Mucosa of descending colon (tissue), 3 donors: ENCODE measurements around the gene LAMTOR3. TPM values are rescaled to one million over a fixed set of nuclear protein-coding genes. Genes with fewer than 3 reads are reported as not detected.

Experiments
- ATAC-seq: fragments of 200-7000 bp; cut with Tn5 transposase; one replicate; pipeline ENCODE4 v1.9.1; 2020; ENCODE audit warnings: mild to moderate bottlenecking, moderate library complexity
- DNase-seq, 3 donors: peaks; one replicate each; pipeline ENCODE4 v3.0.0-alpha.2; 2020
- H3K36me3 ChIP-seq: fragments of 200-600 bp; one replicate; pipeline ENCODE4 v1.8.0; 2021; ENCODE audit warnings: low read depth, mild to moderate bottlenecking
- H3K4me1 ChIP-seq: fragments of 200-600 bp; one replicate; pipeline ENCODE4 v1.8.0; 2021; ENCODE audit warnings: low read depth, mild to moderate bottlenecking
- H3K4me3 ChIP-seq: fragments of 200-600 bp; one replicate; pipeline ENCODE4 v1.8.0; 2021; ENCODE audit warnings: mild to moderate bottlenecking
- H3K9me3 ChIP-seq: fragments of 200-600 bp; one replicate; pipeline ENCODE4 v1.8.0; 2021; ENCODE audit warnings: mild to moderate bottlenecking
- intact Hi-C, 2 donors: fragments of 100-400 bp; cut with DNase I in 1 of 2; cut with micrococcal nuclease in 1 of 2; formaldehyde crosslinking; loops; one replicate each; pipeline versions ENCODE4 v1.11.0 to v1.11.1; 2022; cut with DNase I, micrococcal nuclease
- total RNA-seq, 3 donors: library from RNA; stranded (reverse); fragmentation: NEBNext Ultra II Directional in 2 of 3; extraction: Animal tissue kit (Norgen Biotek cat#: 25700) in 2 of 3; gene quantifications; one replicate each; pipeline versions ENCODE4 v1.2.1 to v1.2.4, GENCODE V29; 2021 to 2023
- TF ChIP-seq, protein P1 (sequence below): fragments of 200-600 bp; IDR thresholded peaks from one replicate; pipeline ENCODE4 v1.8.0; 2022; ENCODE audit warnings: antibody characterized with exemption, mild to moderate bottlenecking
- donor health status: DM: no; HTN: no; CAD: no; lungs with moderate emphysema.
- donor health status: DM: no; HTN: no; CAD: no.
- donor health status: DM: no; HTN: yes; CAD: no.

The LAMTOR3 gene
- total RNA-seq, 3 donors from 2014 or later = 42.4 to 60.7 (median 59.2) TPM

DNA sequence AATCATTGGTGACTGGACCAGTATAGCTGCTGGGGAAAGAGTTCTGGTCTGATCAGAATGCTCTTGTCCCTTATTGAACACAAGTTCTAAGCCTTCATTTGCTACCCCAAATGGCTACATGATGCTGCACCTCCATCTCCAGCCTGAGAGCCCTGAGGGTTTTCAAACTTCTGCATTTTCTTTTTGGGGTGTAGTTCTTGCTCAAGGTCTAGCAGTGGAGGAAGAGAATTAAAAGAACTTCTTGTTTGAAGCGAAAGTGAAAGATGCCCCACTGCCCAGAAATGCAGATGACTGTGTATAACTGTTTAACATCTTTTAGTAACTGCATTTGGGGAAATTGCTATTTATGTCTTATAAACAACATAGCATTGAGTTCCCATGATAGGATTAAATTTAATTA is 38.5 kb downstream of the LAMTOR3 start:
- DNase-seq (no peak), ATAC-seq (peak; percentile 70)
- no peaks in the 10 kb centered on the region for H3K4me1 ChIP-seq
- H3K4me3 ChIP-seq = no peak overlapping the region
- no peaks in the 10 kb centered on the region for H3K36me3 ChIP-seq
- TF ChIP-seq, protein P1, sequence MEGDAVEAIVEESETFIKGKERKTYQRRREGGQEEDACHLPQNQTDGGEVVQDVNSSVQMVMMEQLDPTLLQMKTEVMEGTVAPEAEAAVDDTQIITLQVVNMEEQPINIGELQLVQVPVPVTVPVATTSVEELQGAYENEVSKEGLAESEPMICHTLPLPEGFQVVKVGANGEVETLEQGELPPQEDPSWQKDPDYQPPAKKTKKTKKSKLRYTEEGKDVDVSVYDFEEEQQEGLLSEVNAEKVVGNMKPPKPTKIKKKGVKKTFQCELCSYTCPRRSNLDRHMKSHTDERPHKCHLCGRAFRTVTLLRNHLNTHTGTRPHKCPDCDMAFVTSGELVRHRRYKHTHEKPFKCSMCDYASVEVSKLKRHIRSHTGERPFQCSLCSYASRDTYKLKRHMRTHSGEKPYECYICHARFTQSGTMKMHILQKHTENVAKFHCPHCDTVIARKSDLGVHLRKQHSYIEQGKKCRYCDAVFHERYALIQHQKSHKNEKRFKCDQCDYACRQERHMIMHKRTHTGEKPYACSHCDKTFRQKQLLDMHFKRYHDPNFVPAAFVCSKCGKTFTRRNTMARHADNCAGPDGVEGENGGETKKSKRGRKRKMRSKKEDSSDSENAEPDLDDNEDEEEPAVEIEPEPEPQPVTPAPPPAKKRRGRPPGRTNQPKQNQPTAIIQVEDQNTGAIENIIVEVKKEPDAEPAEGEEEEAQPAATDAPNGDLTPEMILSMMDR = no peak
- no peaks in the 10 kb centered on the region for H3K9me3 ChIP-seq
- intact Hi-C loops = no loop called here

DNA sequence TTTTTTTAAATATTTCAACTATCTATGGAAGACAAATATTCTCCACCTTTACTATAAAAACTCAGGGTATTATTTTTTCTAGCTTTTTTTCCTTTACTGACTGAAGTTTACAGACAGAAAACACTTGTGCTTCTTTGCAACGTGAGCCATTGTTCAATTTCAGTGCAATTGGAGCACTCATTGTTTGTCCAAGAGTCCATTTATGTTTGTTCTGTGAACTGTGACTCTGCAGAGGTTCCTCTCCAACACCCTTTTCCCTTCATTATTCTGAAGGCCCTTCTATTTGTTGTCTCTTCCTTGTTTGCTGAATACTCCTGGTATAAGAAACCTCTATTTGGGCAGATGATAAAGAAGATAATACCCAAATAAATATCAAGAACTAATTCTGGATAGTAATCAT is 40.2 kb downstream of the LAMTOR3 start:
- Histone ChIP-seq H3K9me3 (no peaks in the 10 kb centered on the region), H3K36me3 (no peaks in the 10 kb centered on the region), H3K4me3 (no peak overlapping the region), H3K4me1 (no peaks in the 10 kb centered on the region)
- no peak for ATAC-seq
- intact Hi-C loops = no loop called here
- DNase-seq = no peak
- TF ChIP-seq, protein P1 = no peak

DNA sequence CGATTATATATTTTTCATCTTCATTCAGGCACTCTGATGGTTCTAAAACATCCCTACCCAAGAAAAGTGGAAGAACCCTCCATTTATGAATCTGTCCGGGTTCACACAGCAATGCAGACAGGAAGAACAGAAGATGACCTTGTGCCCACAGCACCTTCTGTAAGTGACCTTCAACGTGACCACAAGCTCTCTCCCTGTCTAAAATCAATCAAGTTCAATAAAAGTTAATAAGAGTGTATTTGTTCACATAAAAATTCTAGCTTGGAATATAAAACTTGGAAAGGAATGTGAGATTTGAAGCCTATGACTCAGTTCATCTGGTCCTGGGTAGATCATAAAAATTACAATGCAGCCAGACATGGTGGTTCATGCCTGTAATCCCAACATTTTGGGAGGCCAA is 41.0 kb downstream of the LAMTOR3 start:
- H3K36me3 ChIP-seq = no peaks in the 10 kb centered on the region
- no peaks in the 10 kb centered on the region for H3K4me1 ChIP-seq
- TF ChIP-seq, protein P1 = no peak
- ATAC-seq = no peak
- intact Hi-C loops = no loop called here
- no peaks in the 10 kb centered on the region for H3K9me3 ChIP-seq
- no peak for DNase-seq
- H3K4me3 ChIP-seq = no peak overlapping the region

DNA sequence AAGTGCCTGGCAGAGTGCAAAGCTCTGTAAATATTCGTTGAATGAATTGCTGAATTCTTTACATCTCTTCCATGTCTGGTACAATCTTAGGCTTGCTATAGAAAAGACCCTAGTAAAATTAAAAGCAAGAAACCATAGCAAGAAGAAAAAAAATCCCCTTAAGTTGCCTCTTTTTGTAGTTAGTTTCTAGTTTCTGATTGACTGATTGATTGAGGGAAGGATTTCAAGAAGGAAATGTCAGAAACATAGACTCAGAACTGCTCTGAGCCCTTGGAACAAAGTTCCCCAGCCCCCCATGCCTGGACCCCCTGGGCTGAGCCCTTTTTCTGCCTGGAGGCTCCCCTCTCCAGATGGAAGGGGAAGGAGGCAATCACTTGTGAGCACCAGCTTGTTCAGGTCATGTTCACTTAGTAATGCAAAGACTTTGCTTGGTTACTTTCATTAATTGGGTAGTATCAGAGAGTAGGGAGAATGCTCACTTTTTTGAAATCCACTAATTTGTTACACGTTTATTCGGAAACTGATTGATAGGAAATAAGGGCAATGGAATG is 42.0 kb downstream of the LAMTOR3 start:
- no peaks in the 10 kb centered on the region for H3K9me3 ChIP-seq
- intact Hi-C loops = no loop called here
- H3K4me3 ChIP-seq = no peak overlapping the region
- no peak for DNase-seq
- TF ChIP-seq, protein P1 = no peak
- ATAC-seq = no peak
- no peaks in the 10 kb centered on the region for H3K4me1 ChIP-seq
- no peaks in the 10 kb centered on the region for H3K36me3 ChIP-seq

DNA sequence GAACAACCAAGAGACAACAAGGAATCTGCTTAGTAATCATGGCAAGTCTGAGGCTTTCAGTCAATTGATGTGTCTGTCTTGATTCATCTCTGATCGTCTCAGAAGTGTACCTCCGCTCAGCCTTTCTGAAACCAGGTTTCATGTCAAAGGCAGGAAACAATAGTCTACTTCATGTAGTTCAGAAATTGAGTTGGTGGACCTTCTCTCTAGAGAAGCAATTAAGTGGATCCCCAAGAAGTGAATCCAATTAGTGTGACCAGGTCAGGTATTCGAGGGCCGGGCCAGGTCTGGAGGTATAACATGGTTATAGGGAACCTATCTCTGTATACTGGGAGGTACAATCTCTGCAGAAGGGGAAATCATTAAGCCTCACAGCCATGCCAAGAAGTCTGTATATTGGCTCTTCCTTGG is 45.6 kb downstream of the LAMTOR3 start:
- intact Hi-C loops = no loop called here
- TF ChIP-seq, protein P1 = no peak
- Histone ChIP-seq H3K9me3 (no peaks in the 10 kb centered on the region), H3K4me1 (no peaks in the 10 kb centered on the region), H3K4me3 (no peak overlapping the region), H3K36me3 (no peaks in the 10 kb centered on the region)
- ATAC-seq (no peak), DNase-seq (no peak)

DNA sequence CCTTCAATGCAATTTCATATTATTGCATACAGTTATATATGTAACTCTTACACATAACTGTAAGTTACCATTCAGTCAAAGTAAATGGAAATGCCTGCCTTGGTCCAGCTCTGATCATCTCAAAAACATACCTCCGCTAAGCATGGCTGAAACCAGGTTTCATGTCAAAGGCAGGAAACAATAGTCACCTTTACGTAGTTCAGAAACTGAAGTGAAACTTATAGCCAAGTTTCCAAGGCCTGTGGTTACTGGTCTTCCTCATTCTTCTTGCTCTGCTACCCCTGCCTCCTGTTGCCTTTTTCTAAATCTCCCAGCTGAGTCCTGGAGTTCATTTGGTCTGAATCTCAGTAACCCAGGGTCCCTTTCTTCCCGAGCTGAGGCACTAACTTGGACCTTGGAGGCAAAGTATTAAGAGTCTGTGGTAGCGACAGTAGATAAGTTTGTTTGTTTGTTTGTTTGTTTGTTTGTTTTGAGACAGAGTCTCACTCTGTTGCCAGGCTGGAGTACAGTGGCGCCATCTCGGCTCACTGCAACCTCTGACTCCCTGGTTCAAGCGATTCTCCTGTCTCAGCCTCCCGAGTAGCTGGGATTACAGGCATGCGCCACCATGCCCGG is 46.8 kb downstream of the LAMTOR3 start:
- peak in 1 of 3 donors; percentile 13 for DNase-seq
- intact Hi-C loops = no loop called here

More for the DNA sequence above, 46.8 kb downstream of the LAMTOR3 start:
- TF ChIP-seq, protein P1 = no peak
- Histone ChIP-seq H3K9me3 (no peaks in the 10 kb centered on the region), H3K4me3 (no peak overlapping the region), H3K36me3 (no peaks in the 10 kb centered on the region), H3K4me1 (no peaks in the 10 kb centered on the region)
- ATAC-seq = peak; percentile 63
